Body of pancreas (tissue), 4 donors: ENCODE measurements around the gene CNBP.

Experiments used
- CTCF ChIP-seq, 7 experiments: fragments of 450-650 bp in 4 of 7; fragments of 200-600 bp in 3 of 7; sonication (generic) in 3 of 7; IDR thresholded peaks; one replicate each; pipeline ENCODE4 v1.5.1; 2016 to 2019; ENCODE audit warnings: antibody characterized with exemption in 7 of 7
- POLR2A ChIP-seq, 3 donors: fragments of 450-650 bp; IDR thresholded peaks; one replicate each; pipeline ENCODE4 v1.6.1; 2016; ENCODE audit warnings: antibody characterized with exemption in 3 of 3, mild to moderate bottlenecking in 2 of 3

GRCh38 chr3:129196601-129197000, 12.9 kb upstream of the CNBP start:
- TF ChIP-seq POLR2A (IDR thresholded peaks at IDR 0.05): no peak
- TF ChIP-seq CTCF (IDR thresholded peaks at IDR 0.05): no peak
